ENCODE results near the gene MTNR1B.

DNA sequence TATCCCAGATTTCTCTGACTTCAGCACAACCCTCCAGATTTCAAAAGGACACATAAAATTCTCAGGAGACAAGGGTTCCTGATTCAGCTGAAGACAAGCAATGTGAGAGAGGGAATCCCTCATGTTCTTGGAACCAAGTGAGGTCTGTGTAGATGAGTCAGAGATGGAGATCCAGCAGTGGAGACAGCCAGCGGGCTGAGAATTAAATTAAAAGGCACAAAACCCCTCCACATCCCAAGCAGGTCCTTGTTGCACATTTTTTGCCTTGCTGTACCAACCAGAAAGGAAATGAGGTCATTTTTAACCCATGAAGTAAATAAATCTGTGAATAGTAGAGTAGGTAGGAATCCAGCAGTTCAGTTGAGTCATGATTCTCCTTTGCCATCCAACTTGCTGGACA lies 9.7 kb downstream of the MTNR1B start:
- TF ChIP-seq, protein P1, sequence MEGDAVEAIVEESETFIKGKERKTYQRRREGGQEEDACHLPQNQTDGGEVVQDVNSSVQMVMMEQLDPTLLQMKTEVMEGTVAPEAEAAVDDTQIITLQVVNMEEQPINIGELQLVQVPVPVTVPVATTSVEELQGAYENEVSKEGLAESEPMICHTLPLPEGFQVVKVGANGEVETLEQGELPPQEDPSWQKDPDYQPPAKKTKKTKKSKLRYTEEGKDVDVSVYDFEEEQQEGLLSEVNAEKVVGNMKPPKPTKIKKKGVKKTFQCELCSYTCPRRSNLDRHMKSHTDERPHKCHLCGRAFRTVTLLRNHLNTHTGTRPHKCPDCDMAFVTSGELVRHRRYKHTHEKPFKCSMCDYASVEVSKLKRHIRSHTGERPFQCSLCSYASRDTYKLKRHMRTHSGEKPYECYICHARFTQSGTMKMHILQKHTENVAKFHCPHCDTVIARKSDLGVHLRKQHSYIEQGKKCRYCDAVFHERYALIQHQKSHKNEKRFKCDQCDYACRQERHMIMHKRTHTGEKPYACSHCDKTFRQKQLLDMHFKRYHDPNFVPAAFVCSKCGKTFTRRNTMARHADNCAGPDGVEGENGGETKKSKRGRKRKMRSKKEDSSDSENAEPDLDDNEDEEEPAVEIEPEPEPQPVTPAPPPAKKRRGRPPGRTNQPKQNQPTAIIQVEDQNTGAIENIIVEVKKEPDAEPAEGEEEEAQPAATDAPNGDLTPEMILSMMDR (IDR thresholded peaks at IDR 0.05): no peak
- no peak for TF ChIP-seq POLR2A (IDR thresholded peaks at IDR 0.05)
